LNCaP clone FGC (cell line): ENCODE measurements around the gene CFAP97.

Experiments used
- DNase-seq: peaks from one replicate; pipeline ENCODE4 v3.0.0-alpha.2; 2011; ENCODE audit warnings: low read depth
- H3K4me3 ChIP-seq: 2 replicates; pipeline ENCODE4 v1.5.1; 2011; ENCODE audit warnings: mild to moderate bottlenecking, low read depth, low read length, control low read depth
- TF ChIP-seq, protein P1 (sequence below): IDR thresholded peaks from 2 replicates; pipeline ENCODE4 v1.5.1; 2012; ENCODE audit warnings: mild to moderate bottlenecking; ENCODE audit not compliant: control insufficient read depth, insufficient read depth; ENCODE audit errors: extremely low read depth

CFAP97 gene

DNA sequence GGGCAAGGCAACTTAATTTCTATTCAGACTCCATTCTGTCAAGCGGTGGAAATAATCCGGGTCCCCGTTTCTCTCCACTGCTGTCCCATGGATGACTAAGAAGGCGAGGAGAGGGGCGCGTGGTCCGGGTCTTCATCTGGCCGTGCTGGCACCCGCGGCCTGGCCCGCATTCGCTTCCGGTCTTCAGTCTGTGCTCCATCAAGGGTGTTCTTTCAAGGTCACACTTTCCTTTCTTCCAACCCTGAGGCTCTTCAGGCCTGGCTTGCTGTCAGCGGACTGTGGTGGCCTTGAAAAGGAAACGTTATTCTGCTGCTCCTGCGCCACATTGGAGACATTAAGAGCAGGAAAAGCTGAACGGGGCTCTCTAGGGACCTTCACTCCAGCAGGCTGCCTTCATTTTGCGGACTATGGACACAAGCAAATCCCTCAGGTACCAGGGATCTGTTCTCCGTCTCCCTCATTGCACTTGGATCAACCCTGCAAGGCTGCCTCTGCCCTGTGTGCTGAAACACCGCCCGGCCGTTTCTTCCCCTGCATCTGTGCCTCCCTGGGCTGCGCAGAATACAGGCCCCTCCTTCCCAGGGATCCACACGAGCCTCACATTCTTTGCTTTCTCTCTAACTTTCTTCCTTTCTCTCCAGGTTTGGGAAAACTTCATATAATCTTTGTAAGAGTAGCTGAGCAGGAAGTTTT, 66.4 kb downstream of the CFAP97 start:
- DNase-seq = no peak
- no peak overlapping the region for H3K4me3 ChIP-seq
- TF ChIP-seq, protein P1, sequence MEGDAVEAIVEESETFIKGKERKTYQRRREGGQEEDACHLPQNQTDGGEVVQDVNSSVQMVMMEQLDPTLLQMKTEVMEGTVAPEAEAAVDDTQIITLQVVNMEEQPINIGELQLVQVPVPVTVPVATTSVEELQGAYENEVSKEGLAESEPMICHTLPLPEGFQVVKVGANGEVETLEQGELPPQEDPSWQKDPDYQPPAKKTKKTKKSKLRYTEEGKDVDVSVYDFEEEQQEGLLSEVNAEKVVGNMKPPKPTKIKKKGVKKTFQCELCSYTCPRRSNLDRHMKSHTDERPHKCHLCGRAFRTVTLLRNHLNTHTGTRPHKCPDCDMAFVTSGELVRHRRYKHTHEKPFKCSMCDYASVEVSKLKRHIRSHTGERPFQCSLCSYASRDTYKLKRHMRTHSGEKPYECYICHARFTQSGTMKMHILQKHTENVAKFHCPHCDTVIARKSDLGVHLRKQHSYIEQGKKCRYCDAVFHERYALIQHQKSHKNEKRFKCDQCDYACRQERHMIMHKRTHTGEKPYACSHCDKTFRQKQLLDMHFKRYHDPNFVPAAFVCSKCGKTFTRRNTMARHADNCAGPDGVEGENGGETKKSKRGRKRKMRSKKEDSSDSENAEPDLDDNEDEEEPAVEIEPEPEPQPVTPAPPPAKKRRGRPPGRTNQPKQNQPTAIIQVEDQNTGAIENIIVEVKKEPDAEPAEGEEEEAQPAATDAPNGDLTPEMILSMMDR = no peak

DNA sequence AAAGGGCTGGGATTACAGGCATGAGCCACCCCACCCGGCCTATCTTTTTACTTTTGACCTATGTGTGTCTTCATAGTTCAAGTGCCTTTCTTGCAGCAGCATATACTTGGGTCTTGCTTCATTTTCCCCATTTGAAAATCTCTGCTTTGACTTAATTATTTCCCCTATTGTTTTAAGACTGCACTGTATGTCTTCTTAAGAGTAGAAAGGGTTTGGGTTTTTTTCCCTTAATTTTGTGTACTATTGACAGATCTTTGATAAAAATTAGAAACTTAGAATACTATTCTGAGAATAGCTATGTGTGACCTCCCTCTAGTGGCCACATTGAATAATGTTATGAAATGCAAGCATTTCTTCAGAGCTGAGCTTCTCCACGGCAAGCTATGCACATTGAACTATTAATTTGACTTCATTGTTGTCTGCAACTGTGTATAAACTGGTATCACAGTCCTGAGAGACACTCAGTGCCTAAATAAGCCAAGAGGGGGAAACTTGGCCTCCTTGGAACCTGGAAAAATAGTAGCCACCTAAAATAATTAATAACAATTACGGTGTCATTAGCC, 69.4 kb downstream of the CFAP97 start:
- no peak for DNase-seq
- no peak overlapping the region for H3K4me3 ChIP-seq
- TF ChIP-seq, protein P1 = peak; percentile 68

DNA sequence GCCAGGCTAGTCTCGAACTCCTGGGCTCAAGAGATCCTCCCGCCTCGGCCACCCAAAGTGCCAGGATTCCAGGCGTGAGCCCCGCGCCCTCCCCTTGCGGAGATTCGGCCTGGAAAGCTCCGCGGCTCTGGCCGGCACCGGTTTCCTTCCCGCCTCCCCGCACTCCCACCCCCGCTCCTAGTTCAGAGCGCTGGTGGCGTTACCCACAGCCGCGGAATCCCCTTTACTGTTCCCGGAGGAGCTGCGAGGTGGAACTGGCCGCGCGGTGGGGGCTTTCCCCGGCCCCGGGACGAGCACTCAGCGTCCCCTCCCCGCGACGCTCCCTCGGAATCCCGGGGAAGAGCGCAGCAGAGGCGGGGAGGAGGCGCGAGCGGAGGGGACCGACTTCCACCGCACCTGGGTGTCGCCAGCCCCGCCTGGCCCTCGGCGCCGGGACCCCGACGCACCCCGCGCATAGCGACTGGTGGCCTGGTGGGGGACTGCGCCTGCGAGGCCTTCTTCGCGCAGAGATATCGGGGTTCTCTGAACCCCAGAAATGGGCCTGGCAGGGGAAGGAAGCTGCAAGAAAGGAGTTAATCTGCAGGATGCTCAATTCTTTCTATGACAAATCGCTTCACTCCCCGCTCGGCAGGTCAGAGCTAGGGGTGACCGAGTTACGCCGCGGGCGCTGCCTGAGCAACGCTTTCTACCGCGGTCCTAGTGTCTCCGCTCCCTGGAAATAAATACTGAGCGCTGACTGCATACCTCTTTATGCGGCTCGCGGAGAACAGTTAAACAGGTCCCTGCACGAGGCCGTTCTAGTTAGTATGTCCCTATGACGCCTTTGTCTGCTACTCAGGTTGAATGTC, 75.3 kb downstream of the CFAP97 start:
- H3K4me3 ChIP-seq = no peak overlapping the region
- TF ChIP-seq, protein P1 = no peak
- DNase-seq = no peak

DNA sequence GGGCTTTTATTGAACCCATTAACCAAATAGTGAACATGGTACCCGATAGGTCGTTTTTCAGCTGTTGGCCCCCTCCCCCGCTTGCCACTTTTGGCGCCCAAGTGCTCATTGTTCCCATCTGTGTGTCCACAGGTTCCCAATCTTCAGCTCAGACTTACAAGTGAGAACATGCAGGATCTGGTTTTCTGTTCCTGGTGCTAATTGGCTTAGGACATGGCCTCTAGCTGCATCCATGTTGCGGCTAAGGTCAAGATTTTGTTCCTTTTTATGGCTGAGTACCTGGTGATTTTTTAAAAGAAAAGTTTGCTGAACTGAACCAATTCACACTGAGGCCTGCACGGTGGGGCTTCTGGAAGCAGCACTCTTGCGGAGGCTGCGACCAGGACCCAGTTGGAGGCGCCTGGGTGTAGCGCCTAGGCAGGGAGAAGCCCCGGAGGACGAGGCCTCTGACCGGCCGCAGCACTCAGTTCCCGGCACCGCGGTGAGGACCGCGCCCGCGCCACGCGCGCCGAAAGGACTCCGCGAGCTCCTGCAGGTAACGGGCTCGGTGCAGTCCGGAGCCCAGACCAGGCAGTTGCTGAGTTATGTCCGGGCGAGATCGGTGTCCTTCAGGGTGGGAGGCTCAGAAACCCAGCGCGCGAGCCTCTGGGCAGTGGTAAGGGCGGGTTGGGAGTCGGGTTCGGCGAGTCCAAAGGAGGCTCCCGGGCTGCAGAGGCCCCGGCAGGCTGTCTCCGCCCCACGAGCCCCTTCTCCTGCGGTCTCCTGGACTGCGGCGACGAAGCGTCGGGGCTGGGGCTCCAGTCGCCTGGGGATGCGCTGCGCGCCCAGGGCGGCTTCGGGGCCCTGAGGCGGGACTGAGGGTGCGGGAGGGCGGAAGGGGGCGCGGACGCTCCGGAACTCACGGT, 76.5 kb downstream of the CFAP97 start:
- no peak for DNase-seq
- H3K4me3 ChIP-seq = no peak overlapping the region
- TF ChIP-seq, protein P1 = no peak

DNA sequence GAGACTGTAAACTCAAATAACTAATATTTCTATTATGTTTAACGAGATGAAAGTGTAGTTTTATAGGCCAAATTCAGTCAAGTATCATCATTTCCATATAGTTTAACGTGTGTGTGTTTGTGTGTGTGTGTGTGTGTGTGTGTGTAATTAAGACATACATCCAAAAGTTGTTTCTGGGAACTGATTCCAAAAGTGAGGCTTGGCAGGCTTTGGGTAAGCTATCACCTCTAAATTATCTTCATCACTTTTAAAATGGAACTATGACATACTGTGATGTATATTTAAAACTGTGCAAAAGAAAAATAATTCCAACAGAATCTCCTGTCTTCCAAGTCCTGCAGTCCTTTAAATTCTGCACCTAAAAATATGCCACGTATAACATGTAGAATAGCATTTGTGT, 79.8 kb downstream of the CFAP97 start:
- H3K4me3 ChIP-seq = no peak overlapping the region
- TF ChIP-seq, protein P1 = no peak
- no peak for DNase-seq

DNA sequence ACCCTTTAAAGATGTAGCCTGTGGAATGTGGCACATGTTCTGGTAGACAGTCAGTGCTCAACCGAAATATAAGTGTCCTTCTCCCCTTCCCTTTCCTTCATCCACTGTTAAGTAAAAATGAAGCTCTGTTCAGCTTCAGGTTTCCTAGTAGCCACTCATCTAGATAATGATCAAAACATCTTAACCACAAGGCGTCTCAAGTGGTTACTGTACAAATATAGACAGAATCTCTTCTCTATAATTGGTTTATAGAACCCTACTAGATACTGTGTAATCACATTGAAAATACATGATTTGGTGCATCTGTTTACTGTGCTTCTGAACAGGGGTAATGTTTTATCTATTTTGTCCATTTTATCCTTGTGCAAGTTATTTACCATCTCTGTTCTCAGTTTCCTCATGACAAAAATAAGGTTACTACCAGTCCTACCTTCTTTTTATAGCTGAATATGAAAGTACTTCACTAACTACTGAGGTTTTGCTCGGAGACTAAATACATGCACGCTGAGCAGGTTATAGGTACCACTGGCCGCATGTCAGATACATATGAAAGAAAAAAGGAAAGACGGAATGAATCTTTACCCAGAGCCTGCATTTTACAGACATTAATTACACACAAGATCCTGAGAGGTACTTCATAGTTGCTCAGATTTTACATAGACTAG, 81.0 kb downstream of the CFAP97 start:
- no peak overlapping the region for H3K4me3 ChIP-seq
- DNase-seq = no peak
- TF ChIP-seq, protein P1 = no peak
